ENCODE measurements around the gene EPN2. TPM values are rescaled to one million over a fixed set of nuclear protein-coding genes. Genes with fewer than 3 reads are reported as not detected.

The EPN2 gene
- total RNA-seq, 2 experiments from 2014 or later: 3.2 to 4.6 TPM

- ATAC-seq (no peak), DNase-seq (no peak)
- intact Hi-C loops (cut with micrococcal nuclease): no loop called here
- Mint-ChIP-seq H3K4me1 (ENCODE audit: low read depth) (no peaks in the 10 kb centered on the region), H3K9me3 (no peaks in the 10 kb centered on the region), H3K36me3 (ENCODE audit: low read depth) (peaks cover 1% of the 10 kb centered on the region), H3K27ac (no peak overlapping the region), H3K4me3 (no peak overlapping the region), H3K27me3 (peaks cover 8% of the 10 kb centered on the region)
- POLR2A ChIA-PET: no interaction called here
- CTCF ChIA-PET: interaction anchor here (1.2 kb wide), 1 partner anchor 197 kb away, joined by 3 read pairs; no protein-coding TSS in a partner anchor
- no peak for TF ChIP-seq CTCF (IDR thresholded peaks at IDR 0.05)
These were observed 13.4 kb downstream of the EPN2 start for GRCh38 chr17:19250421-19251173.

GRCh38 chr17:19253112-19253511, 15.9 kb downstream of the EPN2 start:
- no peak for TF ChIP-seq CTCF (IDR thresholded peaks at IDR 0.05)
- ChIA-PET POLR2A (no interaction called here), CTCF (no interaction called here)
- DNase-seq: no peak
- Mint-ChIP-seq H3K36me3 (ENCODE audit: low read depth) (peaks cover 1% of the 10 kb centered on the region), H3K4me1 (ENCODE audit: low read depth) (no peaks in the 10 kb centered on the region), H3K4me3 (no peak overlapping the region), H3K27ac (no peak overlapping the region), H3K9me3 (no peaks in the 10 kb centered on the region), H3K27me3 (peaks cover 12% of the 10 kb centered on the region)
- ATAC-seq: no peak
- intact Hi-C loops (cut with micrococcal nuclease): no loop called here

GRCh38 chr17:19254651-19255050, 17.5 kb downstream of the EPN2 start:
- Mint-ChIP-seq H3K27ac (no peak overlapping the region), H3K4me1 (ENCODE audit: low read depth) (no peaks in the 10 kb centered on the region), H3K27me3 (peaks cover 9% of the 10 kb centered on the region), H3K36me3 (ENCODE audit: low read depth) (peaks cover 1% of the 10 kb centered on the region), H3K9me3 (no peaks in the 10 kb centered on the region), H3K4me3 (no peak overlapping the region)
- no peak for DNase-seq
- intact Hi-C loops (cut with micrococcal nuclease): no loop called here
- no peak for ATAC-seq
- TF ChIP-seq CTCF (IDR thresholded peaks at IDR 0.05): no peak
- ChIA-PET CTCF (no interaction called here), POLR2A (no interaction called here)

GRCh38 chr17:19255279-19255678, 18.1 kb downstream of the EPN2 start:
- no peak overlapping the region for H3K4me3 Mint-ChIP-seq
- H3K4me1 Mint-ChIP-seq (ENCODE audit: low read depth): no peaks in the 10 kb centered on the region
- ChIA-PET CTCF (no interaction called here), POLR2A (no interaction called here)
- DNase-seq: no peak
- H3K27me3 Mint-ChIP-seq: peaks cover 10% of the 10 kb centered on the region
- ATAC-seq: no peak
- no peak overlapping the region for H3K27ac Mint-ChIP-seq
- peaks cover 1% of the 10 kb centered on the region for H3K36me3 Mint-ChIP-seq (ENCODE audit: low read depth)
- intact Hi-C loops (cut with micrococcal nuclease): no loop called here
- no peaks in the 10 kb centered on the region for H3K9me3 Mint-ChIP-seq
- no peak for TF ChIP-seq CTCF (IDR thresholded peaks at IDR 0.05)

- no peak for TF ChIP-seq CTCF (IDR thresholded peaks at IDR 0.05)
- Mint-ChIP-seq H3K27me3 (peaks cover 15% of the 10 kb centered on the region), H3K4me3 (no peak overlapping the region), H3K36me3 (ENCODE audit: low read depth) (no peaks in the 10 kb centered on the region), H3K27ac (no peak overlapping the region), H3K4me1 (ENCODE audit: low read depth) (no peaks in the 10 kb centered on the region), H3K9me3 (no peaks in the 10 kb centered on the region)
- CTCF ChIA-PET: no interaction called here
- ATAC-seq: no peak
- intact Hi-C loops (cut with micrococcal nuclease): no loop called here
- POLR2A ChIA-PET: no interaction called here
- no peak for DNase-seq
These were observed 21.2 kb downstream of the EPN2 start for GRCh38 chr17:19258371-19258770.

All from activated CD8-positive, alpha-beta T cell treated with anti-CD3 and anti-CD28 coated beads for 36 hours (primary cell).